OCI-LY3 (cell line): ENCODE measurements around the gene KDELR1.
"Not testable (repeated sequence)": the region's sequence is repeated elsewhere in the genome, so short reads cannot be mapped to it uniquely, and the experiment has no call there.

Experiments used
- H2AFZ ChIP-seq: fragments of 200-600, 300-600 bp; shearing (Covaris generic); 2 replicates; pipeline ENCODE4 v1.6.0; 2014; ENCODE audit warnings: antibody characterized with exemption, low read depth, low read length
- H3K27ac ChIP-seq: fragments of 200-600, 300-600 bp; sonication (generic); 2 replicates; pipeline ENCODE4 v1.5.1; 2014; ENCODE audit warnings: mild to moderate bottlenecking, low read length, moderate library complexity, mixed read lengths
- H3K27me3 ChIP-seq: fragments of 200-600, 300-600 bp; sonication (generic); 2 replicates; pipeline ENCODE4 v1.6.1; 2014; ENCODE audit warnings: low read depth, low read length, mixed read lengths
- H3K36me3 ChIP-seq: fragments of 200-600, 300-600 bp; sonication (generic); replicated peaks from 2 replicates; pipeline ENCODE3; 2014; ENCODE audit warnings: low read depth, low read length, mixed read lengths
- H3K4me1 ChIP-seq: fragments of 300-600, 200-600 bp; sonication (generic); 2 replicates; pipeline ENCODE4 v1.6.1; 2014; ENCODE audit warnings: low read length, mixed read lengths
- H3K4me2 ChIP-seq: fragments of 200-600, 300-600 bp; sonication (generic); 2 replicates; pipeline ENCODE4 v1.6.1; 2014; ENCODE audit warnings: low read length, mixed read lengths
- H3K4me3 ChIP-seq: fragments of 300-600, 200-600 bp; sonication (generic); 2 replicates; pipeline ENCODE4 v1.5.1; 2014; ENCODE audit warnings: antibody characterized with exemption, mild to moderate bottlenecking, low read length, moderate library complexity
- H3K79me2 ChIP-seq: fragments of 300-600, 200-600 bp; shearing (Covaris generic); 2 replicates; pipeline ENCODE4 v1.6.1; 2014; ENCODE audit warnings: mild to moderate bottlenecking, low read length, mixed read lengths
- H3K9ac ChIP-seq: fragments of 300-600, 200-600 bp; shearing (Covaris generic); 2 replicates; pipeline ENCODE4 v1.6.0; 2014; ENCODE audit warnings: mild to moderate bottlenecking, low read length, moderate library complexity
- H3K9me3 ChIP-seq: fragments of 200-600, 300-600 bp; shearing (Covaris generic); 2 replicates; pipeline ENCODE4 v1.6.1; 2014; ENCODE audit warnings: low read length, mixed read lengths; ENCODE audit not compliant: insufficient read depth
- H4K20me1 ChIP-seq: fragments of 200-600, 300-600 bp; sonication (generic); 2 replicates; pipeline ENCODE4 v1.6.1; 2016; ENCODE audit warnings: low read length, mixed read lengths; ENCODE audit not compliant: insufficient read depth
- EZH2phosphoT487 ChIP-seq: fragments of 200-600 bp; shearing (Covaris generic); IDR thresholded peaks from 2 replicates; pipeline ENCODE4 v1.6.1; 2018; ENCODE audit warnings: antibody characterized with exemption, mixed run types, low read depth
- TF ChIP-seq, protein P1 (sequence below): fragments of 200-600, 300-600 bp; sonication (generic); IDR thresholded peaks from 2 replicates; pipeline ENCODE4 v1.5.1; 2014; ENCODE audit warnings: antibody characterized with exemption, low read length, low read depth

Gene KDELR1

DNA sequence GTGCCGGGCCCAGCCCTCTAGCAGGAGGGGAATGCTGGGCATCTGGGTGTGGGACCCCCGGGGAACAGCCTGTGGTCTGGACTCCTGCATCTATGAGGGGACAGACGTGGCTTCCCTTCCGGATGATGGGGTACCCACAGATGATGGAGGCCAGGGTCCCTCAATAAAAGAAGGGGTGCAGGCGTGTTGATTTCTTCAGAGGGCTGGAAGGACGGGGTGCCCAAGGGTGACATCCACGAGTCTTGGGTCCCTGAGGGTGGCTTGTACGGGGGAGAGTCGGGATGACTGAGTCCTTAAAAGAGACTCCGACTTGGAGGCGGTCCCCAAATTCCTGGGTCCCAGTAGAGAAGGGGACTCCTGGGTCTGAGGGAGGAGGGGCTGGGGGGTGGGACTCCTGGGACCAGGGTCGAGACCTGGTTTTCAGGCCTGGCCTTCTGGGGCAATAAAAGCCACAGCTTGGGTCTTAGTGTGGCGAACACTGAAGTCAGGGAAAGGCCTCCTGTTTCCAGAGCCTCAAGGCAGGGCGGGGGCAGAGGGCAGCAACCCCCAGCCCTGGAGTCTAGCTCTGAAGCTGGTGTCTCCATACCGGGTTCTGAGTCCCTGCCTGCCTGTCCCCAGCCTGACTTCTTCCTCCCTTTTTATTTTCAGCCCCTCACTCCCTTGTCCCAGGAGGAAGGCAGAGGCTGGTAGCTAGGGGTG is 1.7 kb upstream of the KDELR1 start:
- H3K27me3 ChIP-seq, result peaks cover 43% of the 10 kb centered on the region
- H3K36me3 ChIP-seq, result peaks cover 10% of the 10 kb centered on the region
- H3K9me3 ChIP-seq, result no peaks in the 10 kb centered on the region
- TF ChIP-seq, protein P1, sequence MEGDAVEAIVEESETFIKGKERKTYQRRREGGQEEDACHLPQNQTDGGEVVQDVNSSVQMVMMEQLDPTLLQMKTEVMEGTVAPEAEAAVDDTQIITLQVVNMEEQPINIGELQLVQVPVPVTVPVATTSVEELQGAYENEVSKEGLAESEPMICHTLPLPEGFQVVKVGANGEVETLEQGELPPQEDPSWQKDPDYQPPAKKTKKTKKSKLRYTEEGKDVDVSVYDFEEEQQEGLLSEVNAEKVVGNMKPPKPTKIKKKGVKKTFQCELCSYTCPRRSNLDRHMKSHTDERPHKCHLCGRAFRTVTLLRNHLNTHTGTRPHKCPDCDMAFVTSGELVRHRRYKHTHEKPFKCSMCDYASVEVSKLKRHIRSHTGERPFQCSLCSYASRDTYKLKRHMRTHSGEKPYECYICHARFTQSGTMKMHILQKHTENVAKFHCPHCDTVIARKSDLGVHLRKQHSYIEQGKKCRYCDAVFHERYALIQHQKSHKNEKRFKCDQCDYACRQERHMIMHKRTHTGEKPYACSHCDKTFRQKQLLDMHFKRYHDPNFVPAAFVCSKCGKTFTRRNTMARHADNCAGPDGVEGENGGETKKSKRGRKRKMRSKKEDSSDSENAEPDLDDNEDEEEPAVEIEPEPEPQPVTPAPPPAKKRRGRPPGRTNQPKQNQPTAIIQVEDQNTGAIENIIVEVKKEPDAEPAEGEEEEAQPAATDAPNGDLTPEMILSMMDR, result no peak
- no peak for TF ChIP-seq EZH2phosphoT487
- H4K20me1 ChIP-seq, result no peaks in the 10 kb centered on the region
- H3K4me2 ChIP-seq, result peak overlapping the region; percentile 100
- peak overlapping the region; percentile 69 for H3K9ac ChIP-seq
- H3K79me2 ChIP-seq, result peaks cover 20% of the 10 kb centered on the region
- H2AFZ ChIP-seq, result no peak overlapping the region; the same call in 1 of the 2 replicates
- no peak overlapping the region for H3K27ac ChIP-seq
- H3K4me3 ChIP-seq, result peak overlapping the region; percentile 88
- H3K4me1 ChIP-seq, result peaks cover 31% of the 10 kb centered on the region

GRCh38 chr19:48392006-48392344 is 624 bp upstream of the KDELR1 start:
- not testable (repeated sequence) for H4K20me1 ChIP-seq, H3K27ac ChIP-seq, H3K9me3 ChIP-seq
- peaks cover 33% of the 10 kb centered on the region for H3K27me3 ChIP-seq
- H3K4me2 ChIP-seq, result peak overlapping the region; percentile 90
- H3K4me1 ChIP-seq, result peaks cover 31% of the 10 kb centered on the region
- peak overlapping the region; percentile 85 for H3K4me3 ChIP-seq
- peak overlapping the region; percentile 56; the same call in 1 of the 2 replicates for H2AFZ ChIP-seq
- peaks cover 20% of the 10 kb centered on the region for H3K79me2 ChIP-seq
- H3K9ac ChIP-seq, result peak overlapping the region; percentile 93
- H3K36me3 ChIP-seq, result peaks cover 18% of the 10 kb centered on the region

DNA sequence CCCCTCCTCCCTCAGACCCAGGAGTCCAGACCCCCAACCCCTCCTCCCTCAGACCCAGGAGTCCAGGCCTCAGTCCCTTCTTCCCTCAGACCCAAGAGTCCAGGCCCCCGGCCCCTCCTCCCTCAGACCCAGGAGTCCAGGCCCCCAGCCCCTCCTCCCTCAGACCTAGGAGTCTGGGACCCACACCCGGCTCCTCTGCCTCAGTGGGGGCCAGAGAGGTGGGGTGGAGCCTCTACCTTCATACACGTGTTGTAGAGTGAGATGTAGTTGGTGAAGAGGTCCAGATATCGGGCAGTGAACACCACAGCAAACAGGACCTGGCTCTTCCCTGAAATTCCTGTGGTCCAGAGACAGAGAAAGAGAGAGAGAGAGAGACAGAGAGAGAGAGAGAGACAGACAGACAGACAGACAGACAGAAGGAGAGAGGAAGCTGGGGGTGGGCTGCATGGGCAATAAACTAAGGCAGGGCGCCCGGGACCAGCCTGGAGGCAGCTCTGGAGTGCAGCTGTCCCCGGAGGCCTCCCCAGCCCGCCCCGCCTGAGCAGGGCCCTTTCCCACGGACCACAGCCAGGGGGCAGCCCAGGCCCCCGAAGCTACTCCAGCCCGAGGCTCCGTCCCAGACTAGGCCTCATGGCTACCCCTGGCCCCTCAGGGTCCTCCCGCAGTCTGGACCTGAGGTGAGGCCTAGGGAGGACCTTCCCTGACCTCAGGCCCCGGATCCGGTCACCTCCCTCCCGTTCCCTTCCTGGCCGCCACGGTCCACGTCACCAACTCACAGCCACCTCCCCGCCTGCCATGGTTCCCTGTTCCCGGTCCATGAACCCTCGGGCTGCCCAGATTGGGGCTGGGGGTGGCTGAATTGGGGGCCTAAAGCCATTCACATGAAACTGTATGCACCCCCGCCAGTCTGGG is 907 bp downstream of the KDELR1 start:
- peaks cover 23% of the 10 kb centered on the region for H3K36me3 ChIP-seq
- no peak for TF ChIP-seq EZH2phosphoT487
- TF ChIP-seq, protein P1, result peak; percentile 54
- H2AFZ ChIP-seq, result 0 out of 2 replicates have a peak overlapping the region, but pooled peaks have one; percentile 8
- H3K79me2 ChIP-seq, result peaks cover 20% of the 10 kb centered on the region
- H3K27me3 ChIP-seq, result peaks cover 17% of the 10 kb centered on the region
- H3K9ac ChIP-seq, result peak overlapping the region; percentile 93
- H3K4me3 ChIP-seq, result peak overlapping the region; percentile 85
- H3K4me2 ChIP-seq, result peak overlapping the region; percentile 90
- no peaks in the 10 kb centered on the region for H3K9me3 ChIP-seq
- H3K4me1 ChIP-seq, result peaks cover 23% of the 10 kb centered on the region
- H3K27ac ChIP-seq, result peak overlapping the region; percentile 77
- no peaks in the 10 kb centered on the region for H4K20me1 ChIP-seq

DNA sequence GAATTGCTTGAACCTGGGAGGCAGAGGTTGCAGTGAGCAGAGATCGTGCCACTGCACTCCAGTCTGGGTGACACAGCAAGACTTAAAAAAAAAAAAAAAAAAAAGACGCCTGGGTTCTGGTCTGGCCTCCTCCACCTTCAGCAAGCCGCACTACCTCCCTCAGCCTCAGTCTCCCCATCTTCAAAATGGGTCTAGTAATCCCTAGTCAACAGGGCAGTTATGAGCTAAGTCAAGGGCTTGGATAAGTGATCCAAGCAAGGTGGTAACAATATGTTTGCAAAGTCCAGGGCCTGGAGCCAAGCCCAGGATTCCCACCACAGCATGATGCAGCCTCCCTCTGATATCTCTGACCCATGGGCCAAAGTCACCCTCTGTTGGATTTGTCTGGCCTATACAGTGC is 4.4 kb downstream of the KDELR1 start:
- Histone ChIP-seq H3K36me3 (peaks cover 41% of the 10 kb centered on the region), H4K20me1 (no peaks in the 10 kb centered on the region), H3K9ac (no peak overlapping the region), H3K4me3 (no peak overlapping the region), H3K4me1 (peaks cover 8% of the 10 kb centered on the region; the same call in 1 of the 2 replicates), H3K9me3 (no peaks in the 10 kb centered on the region), H2AFZ (no peak overlapping the region), H3K27me3 (no peaks in the 10 kb centered on the region), H3K27ac (no peak overlapping the region), H3K79me2 (peaks cover 20% of the 10 kb centered on the region), H3K4me2 (no peak overlapping the region)
- no peak for TF ChIP-seq EZH2phosphoT487
- TF ChIP-seq, protein P1, result no peak
